Neutrophil (primary cell): Measurements from ENCODE around the gene BOC.

Experiments used
- H3K27ac ChIP-seq: fragments of 200-600 bp; sonication (generic); 2 replicates; pipeline ENCODE4 v1.5.1; 2016; ENCODE audit warnings: mild to moderate bottlenecking, moderate library complexity
- H3K27me3 ChIP-seq: fragments of 200-600 bp; sonication (generic); 2 replicates; pipeline ENCODE4 v1.6.0; 2016; ENCODE audit warnings: mild to moderate bottlenecking
- H3K36me3 ChIP-seq: fragments of 200-600 bp; sonication (generic); 2 replicates; pipeline ENCODE4 v1.5.1; 2017
- H3K4me1 ChIP-seq, 2 experiments: fragments of 200-600 bp in 1 of 2; sonication (generic) in 1 of 2; 1 replicate in 1 of 2; 2 replicates in 1 of 2; pipeline versions ENCODE4 v1.5.1 to v1.6.1; 2013 to 2016; ENCODE audit warnings: low read depth in 1 of 2, low read length in 1 of 2, mild to moderate bottlenecking in 1 of 2, moderate library complexity in 1 of 2; ENCODE audit not compliant: control insufficient read depth in 1 of 2, insufficient read depth in 1 of 2
- H3K4me3 ChIP-seq, 2 experiments: fragments of 200-600 bp in 1 of 2; sonication (generic) in 1 of 2; 1 replicate in 1 of 2; 2 replicates in 1 of 2; pipeline ENCODE4 v1.5.1; 2013 to 2016; ENCODE audit warnings: low read depth in 1 of 2, low read length in 1 of 2, mild to moderate bottlenecking in 1 of 2, moderate library complexity in 1 of 2
- H3K9me3 ChIP-seq: fragments of 200-600 bp; sonication (generic); 2 replicates; pipeline ENCODE4 v1.5.1; 2016
- CTCF ChIP-seq: fragments of 200-600 bp; sonication (generic); IDR thresholded peaks from 2 replicates; pipeline ENCODE4 v1.5.1; 2016; ENCODE audit warnings: antibody characterized with exemption

BOC gene

GRCh38 chr3:113274425-113275257 is 63.3 kb downstream of the BOC start:
- Histone ChIP-seq H3K27ac (no peak overlapping the region), H3K27me3 (no peaks in the 10 kb centered on the region), H3K4me1 (peaks cover 0 to 8% of the 10 kb centered on the region in 2 experiments), H3K36me3 (no peaks in the 10 kb centered on the region), H3K9me3 (no peaks in the 10 kb centered on the region), H3K4me3 (no peak overlapping the region)
- no peak for TF ChIP-seq CTCF

DNA sequence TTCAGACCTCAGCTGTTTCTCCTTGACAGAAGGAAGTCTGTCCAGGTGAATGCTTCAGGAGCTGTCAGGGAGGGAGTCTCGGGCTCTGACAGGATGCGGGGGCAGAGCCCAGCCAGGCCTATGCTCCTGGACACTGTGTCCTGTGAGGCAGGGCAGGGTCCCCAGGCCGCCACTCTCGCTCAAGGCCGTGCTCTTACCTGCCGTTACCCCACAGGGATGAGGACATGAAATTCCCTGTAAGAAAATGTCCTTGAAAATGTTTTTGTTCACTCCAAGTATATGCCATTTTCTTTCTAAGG is 63.9 kb downstream of the BOC start:
- no peaks in the 10 kb centered on the region for H3K36me3 ChIP-seq
- no peaks in the 10 kb centered on the region for H3K9me3 ChIP-seq
- H3K27ac ChIP-seq, result no peak overlapping the region
- H3K27me3 ChIP-seq, result no peaks in the 10 kb centered on the region
- H3K4me3 ChIP-seq, result no peak overlapping the region
- TF ChIP-seq CTCF, result no peak
- H3K4me1 ChIP-seq, result peaks cover 0 to 8% of the 10 kb centered on the region in 2 experiments

- no peak for TF ChIP-seq CTCF
- Histone ChIP-seq H3K36me3 (no peaks in the 10 kb centered on the region), H3K27ac (no peak overlapping the region), H3K4me3 (no peak overlapping the region), H3K4me1 (peaks cover 0 to 8% of the 10 kb centered on the region in 2 experiments), H3K27me3 (no peaks in the 10 kb centered on the region), H3K9me3 (no peaks in the 10 kb centered on the region)
Measured at GRCh38 chr3:113275583-113275928, 64.2 kb downstream of the BOC start.

GRCh38 chr3:113275929-113276750 is 64.8 kb downstream of the BOC start:
- Histone ChIP-seq H3K4me3 (no peak overlapping the region), H3K27ac (no peak overlapping the region)

GRCh38 chr3:113276751-113277080 is 65.4 kb downstream of the BOC start:
- Histone ChIP-seq H3K4me1 (peaks cover 0 to 8% of the 10 kb centered on the region in 2 experiments), H3K9me3 (no peaks in the 10 kb centered on the region), H3K36me3 (no peaks in the 10 kb centered on the region), H3K27me3 (no peaks in the 10 kb centered on the region), H3K4me3 (no peak overlapping the region), H3K27ac (no peak overlapping the region)
- no peak for TF ChIP-seq CTCF

More at GRCh38 chr3:113275929-113276750, 64.8 kb downstream of the BOC start:
- Histone ChIP-seq H3K4me1 (peaks cover 0 to 8% of the 10 kb centered on the region in 2 experiments), H3K9me3 (no peaks in the 10 kb centered on the region), H3K36me3 (no peaks in the 10 kb centered on the region), H3K27me3 (no peaks in the 10 kb centered on the region)
- TF ChIP-seq CTCF, result no peak
